HG02588 (cell line): ENCODE data around the gene RGS7BP.

ENCODE experiments used
- ATAC-seq: cut with Tn5 transposase; IDR thresholded peaks from one replicate; pipeline ENCODE4 v1.9.1; 2021; ENCODE audit warnings: mild to moderate bottlenecking, moderate library complexity; ENCODE audit not compliant: unreplicated experiment

The RGS7BP gene

GRCh38 chr5:64505769-64506566 lies at the start of gene RGS7BP:
Gene RGS7BP, plus strand, starts transcription at chr5:64506015. Its CDS starts 610 bp downstream, at chr5:64506625.
- no peak for ATAC-seq

- ATAC-seq, result no peak
Measured at GRCh38 chr5:64457846-64458245, 48.0 kb upstream of the RGS7BP start.

- no peak for ATAC-seq
Measured at GRCh38 chr5:64458948-64459347, 46.9 kb upstream of the RGS7BP start.

GRCh38 chr5:64462391-64462790 lies 43.4 kb upstream of the RGS7BP start:
- no peak for ATAC-seq

- ATAC-seq, result no peak
Measured at GRCh38 chr5:64486163-64486562, 19.7 kb upstream of the RGS7BP start.

GRCh38 chr5:64487283-64487682 lies 18.5 kb upstream of the RGS7BP start:
- no peak for ATAC-seq

GRCh38 chr5:64489857-64490256 lies 16.0 kb upstream of the RGS7BP start:
- ATAC-seq, result no peak

- ATAC-seq, result no peak
Measured at GRCh38 chr5:64497386-64497785, 8.4 kb upstream of the RGS7BP start.

- no peak for ATAC-seq
Measured at GRCh38 chr5:64502196-64502595, 3.6 kb upstream of the RGS7BP start.

- ATAC-seq, result no peak
Measured at GRCh38 chr5:64506567-64507263, 900 bp downstream of the RGS7BP start.

GRCh38 chr5:64507264-64507605 lies 1.4 kb downstream of the RGS7BP start:
- ATAC-seq, result no peak

- ATAC-seq, result no peak
Measured at GRCh38 chr5:64509828-64510227, 4.0 kb downstream of the RGS7BP start.

- no peak for ATAC-seq
Measured at GRCh38 chr5:64513492-64513891, 7.7 kb downstream of the RGS7BP start.

GRCh38 chr5:64514612-64515011 lies 8.8 kb downstream of the RGS7BP start:
- no peak for ATAC-seq

- no peak for ATAC-seq
Measured at GRCh38 chr5:64516216-64516615, 10.4 kb downstream of the RGS7BP start.

- ATAC-seq, result peak; percentile 79
Measured at GRCh38 chr5:64518793-64519192, 13.0 kb downstream of the RGS7BP start.

GRCh38 chr5:64519263-64519662 lies 13.4 kb downstream of the RGS7BP start:
- ATAC-seq, result no peak

GRCh38 chr5:64526734-64527439 lies 21.1 kb downstream of the RGS7BP start:
- ATAC-seq, result no peak

- ATAC-seq, result no peak
Measured at GRCh38 chr5:64530076-64530475, 24.3 kb downstream of the RGS7BP start.

GRCh38 chr5:64532212-64532611 lies 26.4 kb downstream of the RGS7BP start:
- no peak for ATAC-seq

GRCh38 chr5:64532657-64533056 lies 26.8 kb downstream of the RGS7BP start:
- no peak for ATAC-seq

- ATAC-seq, result no peak
Measured at GRCh38 chr5:64534033-64534432, 28.2 kb downstream of the RGS7BP start.
